Right lobe of liver (tissue), 4 donors: ENCODE data around the gene ZNF581.

ENCODE experiments used
- POLR2A ChIP-seq: fragments of 450-650 bp; IDR thresholded peaks from one replicate; pipeline ENCODE4 v1.6.1; 2017; ENCODE audit warnings: antibody characterized with exemption, mild to moderate bottlenecking
- TF ChIP-seq, protein P1 (sequence below), 4 donors: fragments of 200-600 bp in 3 of 4; fragments of 450-650 bp in 1 of 4; IDR thresholded peaks; one replicate each; pipeline versions ENCODE4 v1.5.1 to v1.8.0; 2016 to 2022; ENCODE audit warnings: antibody characterized with exemption in 4 of 4, mild to moderate bottlenecking in 2 of 4
- donor health status: DM: no; HTN: no; CAD: no.
- donor health status: DM: no; HTN: no; CAD: no.
- donor health status: DM: no; HTN: yes; CAD: no.

DNA sequence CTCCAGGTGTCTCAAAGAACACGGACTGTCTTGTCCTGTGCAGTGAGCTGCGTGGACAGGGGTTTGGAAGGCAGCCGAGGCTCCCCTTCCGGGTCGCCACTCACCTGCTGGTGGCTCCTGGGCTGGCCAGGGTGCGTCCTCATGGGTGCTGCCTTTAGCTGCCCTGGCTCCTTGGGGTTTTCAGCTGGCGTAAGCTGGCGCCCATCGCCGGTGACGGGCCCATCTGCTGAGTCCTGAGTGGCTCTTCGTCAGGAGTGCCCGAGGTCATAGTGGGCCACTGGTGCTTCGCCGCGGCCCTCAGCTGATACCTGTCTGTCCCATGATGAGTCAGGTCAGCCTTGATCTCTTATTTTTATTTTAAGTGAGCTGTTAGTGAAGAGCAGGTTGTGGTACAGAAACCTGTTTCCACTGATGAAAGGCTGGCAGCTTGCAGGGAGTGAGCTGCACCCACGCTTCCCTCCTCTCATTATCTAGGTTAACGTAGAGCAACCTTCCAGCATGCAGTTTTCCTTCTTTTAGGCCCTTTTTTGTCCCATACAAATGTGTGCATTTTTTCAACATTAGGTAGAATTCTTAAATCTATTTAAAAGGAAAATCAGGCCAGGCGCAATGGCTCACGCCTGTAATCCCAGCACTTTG lies 50.0 kb downstream of the ZNF581 start:
- TF ChIP-seq, protein P1, sequence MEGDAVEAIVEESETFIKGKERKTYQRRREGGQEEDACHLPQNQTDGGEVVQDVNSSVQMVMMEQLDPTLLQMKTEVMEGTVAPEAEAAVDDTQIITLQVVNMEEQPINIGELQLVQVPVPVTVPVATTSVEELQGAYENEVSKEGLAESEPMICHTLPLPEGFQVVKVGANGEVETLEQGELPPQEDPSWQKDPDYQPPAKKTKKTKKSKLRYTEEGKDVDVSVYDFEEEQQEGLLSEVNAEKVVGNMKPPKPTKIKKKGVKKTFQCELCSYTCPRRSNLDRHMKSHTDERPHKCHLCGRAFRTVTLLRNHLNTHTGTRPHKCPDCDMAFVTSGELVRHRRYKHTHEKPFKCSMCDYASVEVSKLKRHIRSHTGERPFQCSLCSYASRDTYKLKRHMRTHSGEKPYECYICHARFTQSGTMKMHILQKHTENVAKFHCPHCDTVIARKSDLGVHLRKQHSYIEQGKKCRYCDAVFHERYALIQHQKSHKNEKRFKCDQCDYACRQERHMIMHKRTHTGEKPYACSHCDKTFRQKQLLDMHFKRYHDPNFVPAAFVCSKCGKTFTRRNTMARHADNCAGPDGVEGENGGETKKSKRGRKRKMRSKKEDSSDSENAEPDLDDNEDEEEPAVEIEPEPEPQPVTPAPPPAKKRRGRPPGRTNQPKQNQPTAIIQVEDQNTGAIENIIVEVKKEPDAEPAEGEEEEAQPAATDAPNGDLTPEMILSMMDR (IDR thresholded peaks at IDR 0.05), result no peak
- TF ChIP-seq POLR2A, result no peak
